Sigmoid colon (tissue), 7 donors: ENCODE data around the gene ARHGAP8. TPM values are rescaled to one million over a fixed set of nuclear protein-coding genes. Genes with fewer than 3 reads are reported as not detected.
A peak's percentile ranks its signal among the peaks of the same experiment; 100 is the strongest.

Experiments used
- DNase-seq: peaks from one replicate; pipeline ENCODE4 v3.0.0-alpha.2; 2019
- H3K27ac ChIP-seq, 4 donors: fragments of 200-600 bp; sonication (generic); one replicate each; pipeline ENCODE4 v1.5.1; 2016 to 2019; ENCODE audit warnings: mild to moderate bottlenecking in 1 of 4
- H3K27me3 ChIP-seq, 3 donors: fragments of 200-600 bp; sonication (generic); one replicate each; pipeline ENCODE4 v1.5.1; 2019; ENCODE audit warnings: mild to moderate bottlenecking in 1 of 3
- H3K36me3 ChIP-seq, 4 donors: fragments of 200-600 bp; sonication (generic); one replicate each; pipeline ENCODE4 v1.5.1; 2016 to 2019
- H3K4me1 ChIP-seq, 4 donors: fragments of 200-600 bp; sonication (generic); one replicate each; pipeline ENCODE4 v1.5.1; 2017 to 2019
- H3K4me3 ChIP-seq, 4 donors: fragments of 200-600 bp; sonication (generic); one replicate each; pipeline ENCODE4 v1.5.1; 2017 to 2019; ENCODE audit warnings: mild to moderate bottlenecking in 2 of 4, moderate library complexity in 1 of 4
- H3K9me3 ChIP-seq, 4 donors: fragments of 200-600 bp in 3 of 4; sonication (generic) in 3 of 4; one replicate each; pipeline versions ENCODE4 v1.5.1 to v1.6.1; 2013 to 2019
- EP300 ChIP-seq, 4 donors: sonication (generic); formaldehyde crosslinking; IDR thresholded peaks; one replicate each; pipeline ENCODE4 v1.6.1; 2017; ENCODE audit warnings: antibody characterized with exemption in 4 of 4
- POLR2A ChIP-seq, 2 donors: fragments of 450-650 bp; IDR thresholded peaks; one replicate each; pipeline ENCODE4 v1.6.1; 2016; ENCODE audit warnings: antibody characterized with exemption in 2 of 2, mild to moderate bottlenecking in 2 of 2, moderate library complexity in 2 of 2
- POLR2AphosphoS5 ChIP-seq, 4 donors: sonication (generic); formaldehyde crosslinking; IDR thresholded peaks; one replicate each; pipeline ENCODE4 v1.6.1; 2017; ENCODE audit warnings: antibody characterized with exemption in 4 of 4
- WGBS, 2 donors: extraction: QIAGEN DNeasy Blood & Tissue Kit; methylation state at CpG; one replicate each; pipeline ENCODE4 v1.1.7; 2013; 5-methylcytosine and 5-hydroxymethylcytosine counted together
- intact Hi-C: fragments of 100-400 bp; cut with DNase I; formaldehyde crosslinking; loops from one replicate; pipeline ENCODE4 v1.15.1; 2023
- polyA plus RNA-seq, 3 donors: library from polyadenylated mRNA; stranded (reverse); fragments of 200-250 nt; gene quantifications; one replicate each; pipeline ENCODE4 v1.2.3, GENCODE V29; 2013
- total RNA-seq, 4 donors: library from RNA; depleted of rRNA; stranded (reverse); fragments of >200 nt; gene quantifications; one replicate each; pipeline ENCODE4 v1.1.0, GENCODE V29; 2016
- TF ChIP-seq, protein P1 (sequence below), 4 experiments: fragments of 450-650 bp in 3 of 4; fragments of 200-600 bp in 1 of 4; IDR thresholded peaks; one replicate each; pipeline ENCODE4 v1.5.1; 2016 to 2019; ENCODE audit warnings: antibody characterized with exemption in 4 of 4, mild to moderate bottlenecking in 3 of 4, moderate library complexity in 2 of 4
- donor health status: healthy with polysubstance abuse.
- donor health status: Bipolar disorder and iron deficiency.
- donor health status: healthy.

ARHGAP8 gene
- total and polyA plus RNA-seq, 7 donors = 0.66 to 30.9 (median 6.0) TPM; not detected in 1

GRCh38 chr22:44838316-44839016 is 86.1 kb downstream of the ARHGAP8 start:
- 81 to 86% methylated on average over 16 of the region's 16 CpGs for WGBS, 2 donors
- H3K27me3 ChIP-seq = peaks cover 0 to 10% (median 0%) of the 10 kb centered on the region in 3 donors
- TF ChIP-seq POLR2AphosphoS5 (IDR thresholded peaks at IDR 0.05) = peak in 2 of 4 donors; percentile 11 to 29
- TF ChIP-seq, protein P1, sequence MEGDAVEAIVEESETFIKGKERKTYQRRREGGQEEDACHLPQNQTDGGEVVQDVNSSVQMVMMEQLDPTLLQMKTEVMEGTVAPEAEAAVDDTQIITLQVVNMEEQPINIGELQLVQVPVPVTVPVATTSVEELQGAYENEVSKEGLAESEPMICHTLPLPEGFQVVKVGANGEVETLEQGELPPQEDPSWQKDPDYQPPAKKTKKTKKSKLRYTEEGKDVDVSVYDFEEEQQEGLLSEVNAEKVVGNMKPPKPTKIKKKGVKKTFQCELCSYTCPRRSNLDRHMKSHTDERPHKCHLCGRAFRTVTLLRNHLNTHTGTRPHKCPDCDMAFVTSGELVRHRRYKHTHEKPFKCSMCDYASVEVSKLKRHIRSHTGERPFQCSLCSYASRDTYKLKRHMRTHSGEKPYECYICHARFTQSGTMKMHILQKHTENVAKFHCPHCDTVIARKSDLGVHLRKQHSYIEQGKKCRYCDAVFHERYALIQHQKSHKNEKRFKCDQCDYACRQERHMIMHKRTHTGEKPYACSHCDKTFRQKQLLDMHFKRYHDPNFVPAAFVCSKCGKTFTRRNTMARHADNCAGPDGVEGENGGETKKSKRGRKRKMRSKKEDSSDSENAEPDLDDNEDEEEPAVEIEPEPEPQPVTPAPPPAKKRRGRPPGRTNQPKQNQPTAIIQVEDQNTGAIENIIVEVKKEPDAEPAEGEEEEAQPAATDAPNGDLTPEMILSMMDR (IDR thresholded peaks at IDR 0.05) = no peak

DNA sequence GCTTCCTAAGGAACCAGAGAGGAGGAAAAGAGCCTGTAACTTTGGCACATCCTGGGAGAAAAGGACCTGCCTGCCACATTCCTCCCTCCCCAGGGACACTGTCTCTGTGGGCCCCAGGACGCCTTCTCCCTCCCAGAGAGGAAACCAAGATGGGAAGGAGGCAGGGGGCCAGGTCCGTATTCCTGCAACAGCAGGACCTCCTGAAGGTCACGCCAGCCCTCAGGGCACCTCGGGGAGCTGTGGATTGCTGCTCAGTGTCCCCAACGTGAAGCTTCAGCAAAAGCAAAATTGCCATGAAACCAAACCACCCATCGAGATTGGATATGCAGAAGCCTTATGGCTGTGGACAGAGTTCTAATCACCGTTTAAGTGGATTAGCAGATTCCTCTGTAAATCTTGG is 86.7 kb downstream of the ARHGAP8 start:
- peaks cover 0 to 10% (median 0%) of the 10 kb centered on the region in 3 donors for H3K27me3 ChIP-seq

More at GRCh38 chr22:44838316-44839016, 86.1 kb downstream of the ARHGAP8 start:
- no peaks in the 10 kb centered on the region for H3K4me1 ChIP-seq
- intact Hi-C loops = no loop called here
- H3K4me3 ChIP-seq = no peak overlapping the region
- no peak overlapping the region for H3K27ac ChIP-seq
- DNase-seq = no peak
- peaks cover 0 to 11% (median 4%) of the 10 kb centered on the region in 4 donors for H3K9me3 ChIP-seq
- H3K36me3 ChIP-seq = no peaks in the 10 kb centered on the region

DNA sequence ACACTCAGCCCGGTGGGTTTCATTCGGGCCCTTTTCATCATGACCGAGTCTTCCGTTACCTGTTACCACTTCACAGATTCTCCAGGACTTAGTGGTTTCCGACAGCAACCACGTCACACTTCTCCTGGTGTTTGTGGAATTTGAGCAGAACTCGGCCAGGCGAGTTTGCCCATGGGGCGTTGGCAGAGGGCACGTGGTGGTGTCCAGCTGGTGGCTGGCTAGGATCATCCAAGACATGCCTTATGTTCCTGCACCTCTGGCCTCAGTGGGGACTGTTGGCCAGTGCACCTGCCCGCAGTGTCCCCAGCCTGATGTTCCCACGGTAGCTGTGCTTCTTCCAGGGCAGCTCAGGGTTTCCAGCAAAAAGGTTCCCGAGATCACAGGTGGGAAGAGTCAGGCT is 87.3 kb downstream of the ARHGAP8 start:
- H3K9me3 ChIP-seq = peaks cover 0 to 12% (median 4%) of the 10 kb centered on the region in 4 donors
- peaks cover 0 to 10% (median 0%) of the 10 kb centered on the region in 3 donors for H3K27me3 ChIP-seq
- H3K4me3 ChIP-seq = no peak overlapping the region
- DNase-seq = no peak
- no peak overlapping the region for H3K27ac ChIP-seq
- 91 to 93% methylated on average over 13 of the region's 13 CpGs for WGBS, 2 donors
- TF ChIP-seq POLR2AphosphoS5 (IDR thresholded peaks at IDR 0.05) (no peak), EP300 (IDR thresholded peaks at IDR 0.05) (no peak), POLR2A (IDR thresholded peaks at IDR 0.05) (no peak)
- TF ChIP-seq, protein P1 (IDR thresholded peaks at IDR 0.05) = no peak
- H3K36me3 ChIP-seq = no peaks in the 10 kb centered on the region
- intact Hi-C loops = no loop called here
- no peaks in the 10 kb centered on the region for H3K4me1 ChIP-seq

More for the DNA sequence above, 86.7 kb downstream of the ARHGAP8 start:
- no peak for TF ChIP-seq POLR2AphosphoS5 (IDR thresholded peaks at IDR 0.05)
- no peak for TF ChIP-seq POLR2A (IDR thresholded peaks at IDR 0.05)
- no peak for TF ChIP-seq EP300 (IDR thresholded peaks at IDR 0.05)
- TF ChIP-seq, protein P1 (IDR thresholded peaks at IDR 0.05) = no peak
- intact Hi-C loops = no loop called here
- Histone ChIP-seq H3K4me1 (no peaks in the 10 kb centered on the region), H3K27ac (no peak overlapping the region), H3K36me3 (no peaks in the 10 kb centered on the region), H3K9me3 (peaks cover 0 to 11% (median 4%) of the 10 kb centered on the region in 4 donors), H3K4me3 (no peak overlapping the region)
- DNase-seq = no peak
- 82 to 85% methylated on average over 7 of the region's 7 CpGs for WGBS, 2 donors

GRCh38 chr22:44840611-44841322 is 88.4 kb downstream of the ARHGAP8 start:
- H3K27me3 ChIP-seq = peaks cover 0 to 10% (median 0%) of the 10 kb centered on the region in 3 donors
- 78 to 86% methylated on average over 30 of the region's 30 CpGs for WGBS, 2 donors
- DNase-seq = no peak
- H3K36me3 ChIP-seq = no peaks in the 10 kb centered on the region
- peaks cover 0 to 3% (median under 1%) of the 10 kb centered on the region in 4 donors for H3K9me3 ChIP-seq
- H3K4me1 ChIP-seq = no peaks in the 10 kb centered on the region
- H3K27ac ChIP-seq = no peak overlapping the region
- intact Hi-C loops = no loop called here
- no peak overlapping the region for H3K4me3 ChIP-seq
- TF ChIP-seq POLR2AphosphoS5 (IDR thresholded peaks at IDR 0.05) = no peak
- TF ChIP-seq, protein P1 (IDR thresholded peaks at IDR 0.05) = no peak
- no peak for TF ChIP-seq POLR2A (IDR thresholded peaks at IDR 0.05)
- TF ChIP-seq EP300 (IDR thresholded peaks at IDR 0.05) = no peak
